Osteoblast (primary cell): ENCODE results near the gene TSTD2. TPM values are rescaled to one million over a fixed set of nuclear protein-coding genes. Genes with fewer than 3 reads are reported as not detected.

ENCODE experiments used
- DNase-seq: peaks from one replicate; pipeline ENCODE4 v3.0.0; 2011; ENCODE audit warnings: low spot score, mixed read lengths; ENCODE audit not compliant: insufficient read length; ENCODE audit errors: missing footprints
- H2AFZ ChIP-seq: 2 replicates; pipeline ENCODE4 v1.6.0; 2011; ENCODE audit warnings: mild to moderate bottlenecking, low read length
- H3K27ac ChIP-seq: 2 replicates; pipeline ENCODE4 v1.5.1; 2011; ENCODE audit warnings: mild to moderate bottlenecking, low read depth, low read length, moderate library complexity
- H3K27me3 ChIP-seq: 2 replicates; pipeline ENCODE4 v1.6.0; 2012; ENCODE audit warnings: mild to moderate bottlenecking, control low read depth, inconsistent platforms, low read length, moderate library complexity; ENCODE audit not compliant: insufficient read depth
- H3K36me3 ChIP-seq: 2 replicates; pipeline ENCODE4 v1.5.1; 2011; ENCODE audit warnings: mild to moderate bottlenecking, low read length, control low read depth, moderate library complexity; ENCODE audit not compliant: insufficient read depth
- H3K4me1 ChIP-seq: 2 replicates; pipeline ENCODE4 v1.5.1; 2011; ENCODE audit warnings: mild to moderate bottlenecking, low read length, control low read depth, moderate library complexity; ENCODE audit not compliant: insufficient read depth
- H3K4me2 ChIP-seq: 2 replicates; pipeline ENCODE4 v1.6.0; 2011; ENCODE audit warnings: mild to moderate bottlenecking, low read length; ENCODE audit not compliant: insufficient read depth
- H3K4me3 ChIP-seq: fragments of 200-600 bp; sonication (generic); 3 replicates; pipeline ENCODE4 v1.5.1; 2012; ENCODE audit warnings: mild to moderate bottlenecking, low read length, inconsistent platforms; ENCODE audit not compliant: insufficient read depth
- H3K79me2 ChIP-seq: 2 replicates; pipeline ENCODE4 v1.6.0; 2012; ENCODE audit warnings: mild to moderate bottlenecking, low read length, control low read depth, inconsistent platforms; ENCODE audit not compliant: insufficient read depth
- H3K9me3 ChIP-seq: 2 replicates; pipeline ENCODE4 v1.5.1; 2011; ENCODE audit warnings: low read depth, low read length, control low read depth
- H4K20me1 ChIP-seq: 2 replicates; pipeline ENCODE4 v1.6.0; 2012; ENCODE audit warnings: mild to moderate bottlenecking, low read length, control low read depth; ENCODE audit not compliant: insufficient read depth
- total RNA-seq: library from RNA; depleted of rRNA; stranded (reverse); fragments of >200 nt; gene quantifications from 2 replicates; pipeline ENCODE4 v1.2.3, GENCODE V29; 2012
- TF ChIP-seq, protein P1 (sequence below): IDR thresholded peaks from 2 replicates; pipeline ENCODE4 v1.5.1; 2011; ENCODE audit warnings: mild to moderate bottlenecking, low read depth, low read length, moderate library complexity; ENCODE audit errors: extremely low read depth

TSTD2 gene
- total RNA-seq, 1 donor, result 16.3 TPM

DNA sequence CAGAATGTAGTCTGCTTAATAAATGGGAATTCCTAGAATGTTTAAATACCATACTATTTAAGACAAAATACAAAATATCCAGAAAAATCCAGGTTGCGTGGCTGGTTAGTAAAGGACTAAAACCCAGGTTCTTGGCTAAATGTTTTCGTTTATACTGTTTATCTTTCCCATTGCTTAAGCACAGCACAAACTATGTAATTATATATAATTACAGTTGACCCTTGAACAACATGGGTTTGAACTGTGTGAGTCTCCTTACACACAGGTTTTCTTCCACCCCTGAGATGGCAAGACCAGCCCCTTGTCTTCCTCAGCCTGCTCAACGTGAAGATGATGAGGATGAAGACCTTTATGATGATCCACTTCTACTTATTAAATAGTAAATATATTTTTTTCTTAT, 39.2 kb upstream of the TSTD2 start:
- Histone ChIP-seq H3K36me3 (peaks cover 85% of the 10 kb centered on the region), H3K4me3 (no peak overlapping the region), H3K9me3 (no peaks in the 10 kb centered on the region), H3K27me3 (no peaks in the 10 kb centered on the region), H3K4me1 (no peaks in the 10 kb centered on the region), H3K79me2 (no peaks in the 10 kb centered on the region), H2AFZ (no peak overlapping the region), H4K20me1 (no peaks in the 10 kb centered on the region), H3K27ac (no peak overlapping the region), H3K4me2 (no peak overlapping the region)
- DNase-seq, result no peak
- TF ChIP-seq, protein P1, sequence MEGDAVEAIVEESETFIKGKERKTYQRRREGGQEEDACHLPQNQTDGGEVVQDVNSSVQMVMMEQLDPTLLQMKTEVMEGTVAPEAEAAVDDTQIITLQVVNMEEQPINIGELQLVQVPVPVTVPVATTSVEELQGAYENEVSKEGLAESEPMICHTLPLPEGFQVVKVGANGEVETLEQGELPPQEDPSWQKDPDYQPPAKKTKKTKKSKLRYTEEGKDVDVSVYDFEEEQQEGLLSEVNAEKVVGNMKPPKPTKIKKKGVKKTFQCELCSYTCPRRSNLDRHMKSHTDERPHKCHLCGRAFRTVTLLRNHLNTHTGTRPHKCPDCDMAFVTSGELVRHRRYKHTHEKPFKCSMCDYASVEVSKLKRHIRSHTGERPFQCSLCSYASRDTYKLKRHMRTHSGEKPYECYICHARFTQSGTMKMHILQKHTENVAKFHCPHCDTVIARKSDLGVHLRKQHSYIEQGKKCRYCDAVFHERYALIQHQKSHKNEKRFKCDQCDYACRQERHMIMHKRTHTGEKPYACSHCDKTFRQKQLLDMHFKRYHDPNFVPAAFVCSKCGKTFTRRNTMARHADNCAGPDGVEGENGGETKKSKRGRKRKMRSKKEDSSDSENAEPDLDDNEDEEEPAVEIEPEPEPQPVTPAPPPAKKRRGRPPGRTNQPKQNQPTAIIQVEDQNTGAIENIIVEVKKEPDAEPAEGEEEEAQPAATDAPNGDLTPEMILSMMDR, result no peak

DNA sequence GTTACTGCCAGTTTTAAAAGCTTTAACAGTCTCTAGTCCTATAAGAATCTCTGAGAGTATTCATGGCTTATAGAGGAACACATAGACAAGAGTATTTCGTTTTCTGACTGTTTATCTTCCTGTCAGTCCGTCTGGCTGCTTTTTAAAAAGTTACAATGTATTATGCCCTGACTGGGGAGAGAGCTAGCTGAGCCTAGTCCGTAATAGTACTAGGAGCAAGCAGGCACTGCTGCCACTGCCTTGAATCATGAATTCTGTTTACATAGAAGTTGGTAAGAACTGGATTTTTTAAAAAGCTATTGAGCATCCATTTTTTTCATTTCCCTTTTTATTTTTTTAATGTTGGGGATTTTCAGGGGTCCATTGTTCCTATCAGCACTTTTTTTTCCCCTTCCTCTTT, 37.4 kb upstream of the TSTD2 start:
- no peaks in the 10 kb centered on the region for H3K4me1 ChIP-seq
- TF ChIP-seq, protein P1, result no peak

DNA sequence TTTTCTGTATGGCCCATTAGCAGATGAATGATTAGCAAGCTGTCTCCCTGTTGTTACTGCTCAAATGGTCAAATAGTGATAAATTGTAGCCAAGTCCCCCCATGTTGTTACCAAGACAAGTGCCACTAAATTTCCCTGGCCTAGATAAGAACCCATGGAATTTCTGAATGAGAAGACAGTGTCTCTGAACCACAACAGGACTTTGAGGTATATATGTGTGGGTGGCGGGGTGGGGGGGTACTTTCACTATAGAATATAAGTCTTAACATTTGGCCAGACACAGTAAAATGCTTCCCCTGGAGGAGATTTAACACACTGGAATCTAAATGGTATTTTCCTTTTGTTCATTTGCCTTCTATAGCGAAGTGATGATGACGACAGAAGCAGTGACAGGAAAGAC, 35.3 kb upstream of the TSTD2 start:
- no peak for DNase-seq
- H3K4me2 ChIP-seq, result no peak overlapping the region

More for the DNA sequence above, 37.4 kb upstream of the TSTD2 start:
- Histone ChIP-seq H3K27ac (no peak overlapping the region), H3K4me2 (no peak overlapping the region), H3K36me3 (peaks cover 92% of the 10 kb centered on the region), H3K4me3 (no peak overlapping the region), H2AFZ (no peak overlapping the region), H3K27me3 (no peaks in the 10 kb centered on the region), H3K9me3 (no peaks in the 10 kb centered on the region), H4K20me1 (no peaks in the 10 kb centered on the region), H3K79me2 (no peaks in the 10 kb centered on the region)
- no peak for DNase-seq

DNA sequence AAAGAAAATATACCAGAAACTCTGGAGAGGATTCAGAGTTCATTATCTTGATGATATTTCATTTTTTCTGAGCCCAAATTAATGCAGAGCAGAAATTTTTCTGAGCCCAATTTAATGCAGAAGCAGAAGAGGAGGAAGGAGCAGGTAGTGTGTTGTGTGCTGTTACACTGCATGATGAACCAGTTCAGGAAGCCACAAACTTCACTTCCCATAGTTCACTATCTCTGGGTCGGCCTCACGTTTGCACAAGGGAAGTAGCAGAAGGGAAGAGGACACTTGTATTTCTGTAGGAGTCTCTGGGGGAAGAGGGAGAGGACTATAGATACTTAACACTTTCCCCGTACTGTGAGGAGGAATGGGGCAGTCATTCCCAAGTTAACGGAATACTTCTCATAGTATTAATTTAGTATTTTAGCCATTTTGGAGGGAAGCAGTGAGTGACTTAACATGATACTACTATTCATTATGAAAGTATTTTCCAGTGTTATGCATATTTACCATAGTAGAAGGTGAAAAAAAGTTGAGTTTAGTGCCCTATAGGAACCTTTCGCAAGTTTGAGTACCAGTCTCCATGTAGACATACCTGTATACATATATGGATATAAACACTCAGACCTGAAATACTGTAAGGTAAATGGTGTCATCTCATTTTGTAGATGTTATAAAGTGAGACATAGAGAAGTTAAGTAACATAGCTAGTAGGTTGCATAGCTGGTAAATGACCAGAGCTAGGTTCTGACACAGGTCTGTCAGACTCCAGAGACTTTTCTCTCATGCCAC, 33.9 kb upstream of the TSTD2 start:
- H3K79me2 ChIP-seq, result no peaks in the 10 kb centered on the region
- DNase-seq, result no peak
- no peaks in the 10 kb centered on the region for H3K27me3 ChIP-seq
- H3K36me3 ChIP-seq, result peaks cover 89% of the 10 kb centered on the region
- H3K4me2 ChIP-seq, result no peak overlapping the region
- H2AFZ ChIP-seq, result no peak overlapping the region
- TF ChIP-seq, protein P1, result no peak
- no peaks in the 10 kb centered on the region for H3K4me1 ChIP-seq
- no peak overlapping the region for H3K4me3 ChIP-seq
- no peaks in the 10 kb centered on the region for H4K20me1 ChIP-seq
- H3K9me3 ChIP-seq, result no peaks in the 10 kb centered on the region
- H3K27ac ChIP-seq, result no peak overlapping the region

More for the DNA sequence above, 35.3 kb upstream of the TSTD2 start:
- no peaks in the 10 kb centered on the region for H4K20me1 ChIP-seq
- no peaks in the 10 kb centered on the region for H3K9me3 ChIP-seq
- H3K79me2 ChIP-seq, result no peaks in the 10 kb centered on the region
- H3K4me3 ChIP-seq, result no peak overlapping the region
- TF ChIP-seq, protein P1, result no peak
- no peaks in the 10 kb centered on the region for H3K4me1 ChIP-seq
- no peaks in the 10 kb centered on the region for H3K27me3 ChIP-seq
- H3K27ac ChIP-seq, result no peak overlapping the region
- no peak overlapping the region for H2AFZ ChIP-seq
- peaks cover 88% of the 10 kb centered on the region for H3K36me3 ChIP-seq
